NCI-H1436 treated with DMSO at 0.1 percent for 48 hours (cell line): Measurements from ENCODE around the gene IGFN1.

Experiments used
- DNase-seq: peaks from one replicate; lab custom pipeline; 2025; lab: John Stamatoyannopoulos, UW

IGFN1 gene

DNA sequence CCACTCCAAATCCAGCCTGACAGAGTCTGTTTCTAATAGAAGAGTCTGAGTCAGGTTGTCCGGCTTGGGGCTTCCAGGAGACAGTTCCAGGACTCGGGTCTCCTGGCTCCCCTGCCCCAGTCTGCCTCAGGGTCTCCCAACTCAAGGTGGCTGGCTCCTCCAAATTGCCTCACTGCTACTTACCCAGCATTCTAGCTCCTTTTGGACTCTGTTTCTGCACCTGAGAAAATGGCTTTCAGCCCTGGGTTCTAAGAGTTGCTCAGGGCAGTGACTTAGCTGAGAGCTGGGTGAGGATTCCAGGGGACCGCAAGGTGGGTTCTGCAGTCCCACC lies 5.5 kb upstream of the IGFN1 start:
- DNase-seq, result no peak

- DNase-seq, result no peak
Observed at GRCh38 chr1:201185527-201186128, 5.0 kb upstream of the IGFN1 start.

GRCh38 chr1:201186192-201186591 lies 4.4 kb upstream of the IGFN1 start:
- DNase-seq, result no peak

GRCh38 chr1:201189085-201189484 lies 1.5 kb upstream of the IGFN1 start:
- no peak for DNase-seq

- DNase-seq, result no peak
Observed at GRCh38 chr1:201190005-201190404, 619 bp upstream of the IGFN1 start.

DNA sequence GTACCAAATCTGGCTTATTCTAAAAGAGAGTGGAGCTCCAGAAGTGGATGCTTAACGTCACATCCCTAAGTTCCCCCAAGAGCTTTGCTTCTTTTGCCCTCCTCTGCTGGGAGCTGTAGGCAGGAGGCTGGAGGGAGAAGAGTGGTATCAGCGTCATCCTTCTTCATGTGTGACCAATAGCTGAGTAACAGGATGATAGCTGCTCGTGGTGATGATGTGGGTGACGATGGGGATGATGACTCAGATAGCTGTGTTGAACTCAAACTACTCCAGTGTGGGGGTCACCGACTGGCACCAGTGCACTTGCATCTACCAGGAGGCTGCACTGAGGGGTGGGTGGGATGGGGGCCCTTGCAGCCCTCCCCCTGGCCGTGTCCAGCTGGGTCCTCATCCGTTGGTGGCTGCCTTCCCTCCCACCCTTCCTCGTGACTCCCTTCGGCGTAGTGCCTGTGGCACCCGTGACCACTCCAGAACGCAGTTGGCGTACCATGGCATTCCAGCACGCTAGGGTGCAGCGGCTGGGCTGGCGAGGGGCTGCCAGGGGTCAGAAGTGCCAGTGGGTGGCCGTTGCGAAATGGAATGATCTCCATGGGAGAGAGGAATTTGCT lies 1.1 kb downstream of the IGFN1 start:
- no peak for DNase-seq

DNA sequence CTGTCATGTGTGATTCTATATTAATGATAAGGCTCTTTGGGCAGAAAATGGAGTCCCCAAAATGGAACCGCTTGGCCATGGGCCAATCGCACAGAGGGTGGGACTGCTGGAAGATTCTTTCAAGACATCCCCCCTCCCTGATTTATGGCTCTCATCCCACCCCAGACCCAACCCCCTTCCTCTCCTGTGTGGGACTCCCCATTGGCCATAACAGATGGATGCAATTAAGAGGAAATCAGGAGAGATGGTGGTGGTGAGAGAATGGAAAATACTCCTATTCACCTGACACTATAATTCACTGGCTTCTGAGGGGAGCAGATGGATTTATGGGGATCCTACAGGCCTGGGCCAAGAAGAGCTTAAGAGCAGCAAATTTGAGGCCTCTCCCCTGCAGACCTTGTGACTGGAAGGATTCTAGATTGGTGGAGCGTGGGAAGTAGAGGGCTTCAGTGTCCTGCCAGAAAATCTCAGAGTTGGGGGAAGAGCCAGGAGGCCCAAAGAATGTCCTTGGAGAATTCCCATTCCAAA lies 1.7 kb downstream of the IGFN1 start:
- no peak for DNase-seq

DNA sequence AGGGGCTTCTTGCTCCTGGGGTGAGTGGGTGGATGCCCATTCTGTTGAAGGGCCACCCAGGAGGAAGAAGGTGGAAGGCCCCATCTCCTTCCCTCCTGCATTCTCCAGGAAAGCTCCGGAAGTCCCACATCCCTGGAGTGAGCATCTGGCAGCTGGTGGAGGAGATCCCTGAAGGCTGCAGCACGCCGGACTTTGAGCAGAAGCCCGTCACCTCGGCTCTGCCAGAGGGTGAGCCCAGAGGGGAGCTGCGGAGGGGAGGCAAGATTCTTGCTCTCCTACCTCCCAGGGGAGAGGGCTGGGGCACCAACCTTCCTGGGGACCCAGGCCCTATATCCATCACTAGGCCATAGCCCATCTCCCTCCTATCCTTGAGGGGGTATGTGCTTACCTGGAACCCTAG lies 3.4 kb downstream of the IGFN1 start:
- DNase-seq, result no peak

GRCh38 chr1:201198598-201198997 lies 8.0 kb downstream of the IGFN1 start:
- DNase-seq, result no peak

- no peak for DNase-seq
Observed at GRCh38 chr1:201205036-201205435, 14.4 kb downstream of the IGFN1 start.

DNA sequence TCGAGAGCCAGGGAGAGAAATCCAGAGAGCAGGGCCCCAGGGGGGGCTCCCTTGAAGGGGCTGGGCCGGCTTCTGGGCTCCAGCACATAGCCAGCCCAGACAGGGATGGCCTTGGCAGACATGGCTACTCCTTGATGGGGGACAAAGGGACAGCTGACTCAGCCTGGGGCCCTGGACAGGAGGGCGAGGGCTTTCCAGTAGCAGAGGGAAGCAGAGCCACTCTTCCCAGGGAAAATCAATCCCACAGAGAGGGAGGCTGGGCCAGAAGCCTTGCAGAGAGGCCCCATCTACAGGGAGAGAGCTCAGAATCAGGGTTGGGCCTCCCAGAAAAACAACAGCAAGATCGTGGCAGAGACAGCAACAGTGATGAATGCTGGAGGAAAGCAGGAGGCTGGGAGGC lies 15.6 kb downstream of the IGFN1 start:
- DNase-seq, result no peak

DNA sequence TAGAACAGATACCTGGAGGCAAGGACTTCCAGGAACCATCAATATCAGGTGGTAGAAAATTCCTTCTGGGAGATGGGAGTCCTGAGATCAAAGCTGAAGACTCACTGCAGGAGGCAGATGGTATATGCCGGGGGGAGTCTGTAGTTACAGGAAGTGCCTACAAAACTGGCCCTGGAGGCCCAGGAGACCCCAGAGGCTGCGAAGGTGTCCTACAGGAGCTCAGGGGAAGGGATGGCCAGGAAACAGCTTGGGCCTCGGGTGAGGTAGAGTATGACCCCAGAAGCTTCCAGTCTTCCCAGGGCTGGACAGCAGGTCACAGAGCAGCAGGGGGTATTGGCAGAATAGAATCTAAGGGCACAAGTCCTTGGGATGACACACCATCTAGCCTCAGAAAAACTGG lies 16.4 kb downstream of the IGFN1 start:
- no peak for DNase-seq

GRCh38 chr1:201208236-201208635 lies 17.6 kb downstream of the IGFN1 start:
- DNase-seq, result no peak

DNA sequence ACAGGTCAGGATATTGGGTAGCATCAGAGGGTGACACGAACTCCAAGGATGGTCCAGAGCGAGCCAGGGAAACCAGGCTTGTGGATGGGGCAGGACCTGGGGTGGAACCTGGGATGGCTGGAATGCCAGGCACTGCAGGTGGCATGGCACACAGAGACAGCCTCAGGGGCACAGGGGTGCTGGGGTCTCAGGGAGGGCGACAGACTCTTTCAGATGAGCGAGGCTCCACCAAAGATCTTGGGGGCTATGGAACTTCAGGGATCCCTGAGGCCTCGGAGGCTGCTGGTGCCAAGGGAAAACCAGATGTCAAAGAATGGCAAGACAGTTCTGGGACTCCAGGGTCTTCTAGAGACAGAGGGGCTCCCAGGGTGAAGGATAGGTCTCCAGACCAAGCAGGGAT lies 21.4 kb downstream of the IGFN1 start:
- no peak for DNase-seq

DNA sequence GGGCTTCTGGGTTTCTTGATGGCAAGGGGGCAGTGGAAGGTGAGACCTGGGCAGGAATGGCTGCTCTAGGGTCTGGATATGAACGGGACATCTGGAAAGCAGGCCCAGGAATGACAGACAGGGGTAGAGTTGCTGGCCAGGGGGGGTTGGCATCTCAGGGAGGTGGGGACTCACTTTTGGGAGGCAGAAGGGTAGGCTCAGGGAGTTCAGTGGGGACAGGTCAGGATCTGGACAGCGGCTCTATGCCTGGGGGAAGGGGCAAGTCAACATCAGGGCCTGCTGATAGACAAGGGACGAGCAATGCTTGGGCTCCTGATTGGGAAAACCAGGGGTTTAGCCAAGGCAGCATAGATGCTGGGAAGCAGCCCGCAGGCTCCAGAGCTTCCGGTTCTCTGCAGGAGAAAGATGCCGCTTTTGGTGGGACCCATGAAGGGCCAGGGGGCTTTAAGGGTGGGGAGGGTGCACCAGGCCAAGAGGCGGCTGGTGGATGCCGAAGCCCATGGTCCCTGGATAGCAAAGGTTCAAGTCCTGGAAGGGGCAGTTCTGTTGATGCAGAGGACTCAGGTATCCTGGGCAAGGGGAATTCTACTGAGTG lies 21.9 kb downstream of the IGFN1 start:
- no peak for DNase-seq

DNA sequence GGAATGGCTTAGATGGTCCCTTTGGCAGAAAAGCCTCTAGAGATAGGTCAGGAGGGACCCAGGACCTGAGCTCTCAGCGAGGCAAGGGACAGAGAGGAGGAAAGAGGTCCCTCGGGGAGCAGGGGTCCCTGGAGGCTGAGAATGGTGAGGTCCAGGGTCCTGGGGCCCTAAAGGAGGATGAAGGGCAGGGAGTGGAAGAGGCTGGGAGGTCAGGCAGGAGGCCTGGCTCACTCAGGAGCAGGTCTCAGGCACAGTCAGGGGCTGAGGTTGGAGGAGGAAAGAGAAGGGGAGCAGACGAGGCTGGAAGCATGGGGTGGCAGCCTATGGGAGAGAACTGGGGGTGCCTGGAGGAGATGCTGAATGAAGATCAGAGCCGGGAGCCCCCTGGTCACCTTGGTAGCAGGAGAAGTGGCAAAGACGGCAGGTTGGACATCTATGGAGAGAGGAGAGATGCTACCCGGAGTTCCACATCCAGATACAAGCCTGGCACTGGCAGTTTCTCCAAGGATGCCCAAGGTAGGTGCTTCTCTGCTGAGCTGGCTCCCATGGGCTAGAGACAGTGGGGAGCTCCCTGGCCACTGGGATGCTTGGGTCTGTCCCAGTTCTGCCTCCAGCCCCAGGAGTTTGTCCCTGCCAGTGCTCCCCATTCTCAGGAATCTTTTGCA lies 22.6 kb downstream of the IGFN1 start:
- no peak for DNase-seq

DNA sequence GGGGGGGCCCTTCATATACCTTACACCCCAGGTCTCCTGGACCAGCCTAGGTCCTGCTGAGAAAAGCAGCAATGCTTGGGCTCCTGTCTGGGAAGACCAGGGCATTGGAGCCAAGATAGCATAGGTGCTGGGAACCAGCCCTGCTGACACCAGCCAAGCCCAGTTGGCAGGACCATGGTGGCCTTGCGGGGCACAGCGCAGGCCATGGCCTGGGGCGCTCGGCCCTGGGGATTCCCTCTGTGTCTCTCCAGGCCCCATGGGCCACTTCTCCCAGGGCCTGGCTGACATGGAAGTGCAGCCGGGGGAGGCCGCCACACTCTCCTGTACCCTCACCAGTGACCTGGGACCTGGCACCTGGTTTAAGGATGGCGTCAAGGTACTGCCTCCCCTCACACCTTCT lies 23.3 kb downstream of the IGFN1 start:
- DNase-seq, result no peak

DNA sequence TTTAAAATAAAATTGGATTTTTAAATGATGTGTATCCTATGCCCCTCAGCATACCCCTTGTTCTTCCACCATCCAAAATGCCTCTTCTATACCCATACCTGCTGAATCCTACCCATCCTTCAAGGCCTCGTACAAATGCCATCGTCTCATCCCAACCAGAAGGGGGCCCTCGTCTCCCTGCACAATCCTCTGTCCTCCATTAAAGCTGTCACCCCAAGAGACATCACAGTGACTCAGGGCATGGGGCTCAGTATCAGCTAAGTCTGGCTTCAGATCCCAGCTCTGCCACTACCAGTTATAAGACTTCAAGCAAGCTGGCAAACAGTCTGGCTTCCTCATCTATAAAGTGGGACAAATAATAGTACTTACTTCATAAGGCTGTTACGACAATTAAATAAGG lies 23.8 kb downstream of the IGFN1 start:
- DNase-seq, result no peak

- DNase-seq, result no peak
Observed at GRCh38 chr1:201214886-201215285, 24.3 kb downstream of the IGFN1 start.

GRCh38 chr1:201215531-201216357 lies 25.1 kb downstream of the IGFN1 start:
- DNase-seq, result no peak

DNA sequence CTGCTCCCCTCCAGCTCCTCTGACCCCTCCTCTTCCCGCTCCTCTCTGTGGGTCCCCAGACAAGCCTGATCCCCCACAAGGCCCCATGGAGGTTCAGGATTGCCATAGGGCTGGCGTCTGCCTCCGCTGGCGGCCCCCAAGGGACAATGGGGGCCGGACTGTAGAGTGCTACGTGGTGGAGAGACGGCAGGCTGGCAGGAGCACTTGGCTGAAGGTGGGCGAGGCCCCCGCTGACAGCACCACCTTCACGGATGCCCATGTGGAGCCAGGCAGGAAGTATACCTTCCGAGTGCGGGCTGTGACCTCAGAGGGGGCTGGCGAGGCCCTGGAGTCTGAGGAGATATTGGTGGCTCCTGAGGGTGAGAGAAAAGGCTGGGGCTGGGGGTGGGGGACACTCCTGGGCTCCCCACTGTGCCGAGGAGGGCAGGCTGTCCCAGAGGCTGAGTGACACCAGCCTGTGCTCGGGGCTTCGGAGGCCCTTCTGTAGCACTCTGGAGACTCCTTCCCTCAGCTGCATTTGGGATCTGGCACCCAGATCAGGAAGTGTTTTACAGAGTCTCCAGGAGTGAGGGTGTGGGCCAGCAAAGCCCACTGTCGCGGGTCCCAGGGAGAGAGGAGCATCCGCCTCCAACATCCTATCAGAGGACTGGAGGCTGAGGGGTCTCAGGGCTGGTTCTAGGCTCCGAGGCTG lies 25.9 kb downstream of the IGFN1 start:
- no peak for DNase-seq

DNA sequence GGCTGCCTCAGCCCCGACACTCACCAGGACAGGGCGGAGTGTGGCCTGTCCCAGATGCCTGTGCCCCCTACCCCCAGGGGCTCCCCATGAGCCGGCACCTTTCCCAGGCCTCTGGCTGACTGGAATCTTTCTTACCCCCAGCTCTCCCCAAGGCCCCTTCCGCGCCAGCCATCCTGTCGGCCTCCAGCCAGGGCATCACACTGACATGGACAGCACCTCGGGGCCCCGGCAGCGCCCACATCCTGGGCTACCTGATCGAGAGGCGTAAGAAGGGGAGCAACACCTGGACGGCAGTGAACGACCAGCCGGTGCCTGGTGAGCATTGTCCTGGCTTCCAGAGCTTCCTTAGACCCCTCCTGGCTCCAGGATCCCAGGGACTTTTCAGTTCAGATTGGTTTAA lies 26.5 kb downstream of the IGFN1 start:
- no peak for DNase-seq
